GM21360 (cell line): Measurements from ENCODE around the gene SPIN2A.
"Not testable (repeated sequence)": the region's sequence is repeated elsewhere in the genome, so short reads cannot be mapped to it uniquely, and the experiment has no call there.

ENCODE experiments used
- ATAC-seq: cut with Tn5 transposase; IDR thresholded peaks from one replicate; pipeline ENCODE4 v1.9.1; 2021; ENCODE audit warnings: mild to moderate bottlenecking, moderate library complexity; ENCODE audit not compliant: unreplicated experiment

Gene SPIN2A

GRCh38 chrX:57103489-57103888, 33.7 kb downstream of the SPIN2A start:
- ATAC-seq: no peak

- ATAC-seq: not testable (repeated sequence)
Observed at GRCh38 chrX:57102918-57103317, 34.3 kb downstream of the SPIN2A start.
